ENCODE results near the gene PDYN. TPM values are rescaled to one million over a fixed set of nuclear protein-coding genes. Genes with fewer than 3 reads are reported as not detected.

Gene PDYN
- total and polyA plus RNA-seq, 10 of the 15 experiments (the other 5 are each of a cell fraction or from before 2014, with no cell fraction given): not detected

DNA sequence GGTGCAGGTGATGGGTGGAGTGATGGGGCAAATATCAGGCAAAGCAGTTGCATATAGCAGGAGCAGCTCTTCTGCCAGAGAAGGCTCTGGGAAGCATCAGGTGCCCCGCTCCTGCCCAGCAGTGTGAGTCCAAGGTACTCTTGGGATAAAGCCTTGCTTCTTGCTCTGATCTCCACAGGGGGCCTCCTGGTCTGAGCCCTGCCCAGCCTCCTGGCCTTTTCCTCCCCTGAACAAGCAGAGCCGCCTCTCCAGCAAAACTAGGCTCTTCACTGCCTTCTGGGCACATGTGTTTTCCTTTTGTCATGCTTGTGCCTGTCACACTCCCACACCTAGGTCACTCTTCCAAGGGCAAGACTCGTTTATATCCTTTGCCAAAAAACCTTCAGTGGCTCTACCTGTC, 64.4 kb downstream of the PDYN start:
- SMC1A ChIA-PET (ENCODE audit: uncharacterized antibody, unreplicated experiment): no interaction called here
- no TSS peak for BruUV-seq (replicated peaks)
- Histone ChIP-seq H3K27ac (ENCODE audit: control insufficient read depth, insufficient read depth) (no peak overlapping the region), H3K9me3 (replicated peaks; ENCODE audit: control insufficient read depth, insufficient read depth, low read length) (no peaks in the 10 kb centered on the region), H3K4me2 (ENCODE audit: control insufficient read depth, insufficient read depth) (no peak overlapping the region), H3K9ac (ENCODE audit: control insufficient read depth, insufficient read depth, low read length) (no peak overlapping the region), H3K4me1 (ENCODE audit: control insufficient read depth, insufficient read depth, low read length) (no peaks in the 10 kb centered on the region), H4K20me1 (ENCODE audit: control insufficient read depth, insufficient read depth) (no peaks in the 10 kb centered on the region), H3K79me2 (ENCODE audit: control insufficient read depth, insufficient read depth, low read length) (no peaks in the 10 kb centered on the region), H3K27me3 (replicated peaks in 1 of 2; ENCODE audit: control insufficient read depth in 2 of 2, insufficient read depth in 2 of 2, low read length in 1 of 2) (no peaks in the 10 kb centered on the region), H3K4me3 (no peak overlapping the region), H2AFZ (ENCODE audit: control insufficient read depth, low read depth, low read length) (no peak overlapping the region), H3K36me3 (ENCODE audit: control insufficient read depth in 2 of 2, insufficient read depth in 2 of 2, low read length in 1 of 2) (no peaks in the 10 kb centered on the region)
- RAD21 ChIA-PET (ENCODE audit: unreplicated experiment): no interaction called here
- in situ Hi-C loops (cut with MboI) (no loop called here), intact Hi-C loops (cut with micrococcal nuclease; ENCODE audit: unreplicated experiment) (no loop called here)
- POLR2A ChIA-PET: no interaction called here
- ATAC-seq (no peak), FAIRE-seq (no peak), DNase-seq (ENCODE audit: low read depth, low spot score) (no peak)
- 0% methylated on average over 3 of the region's 3 CpGs for WGBS (ENCODE audit: insufficient coverage, insufficient replicate concordance, low lambda C conversion rate, missing lambda C conversion rate)
- CTCF ChIA-PET: interaction anchor here (1.2 kb wide), 1 partner anchor 17 kb away, joined by 3 read pairs; no protein-coding TSS in a partner anchor
- TF ChIP-seq BCL11A (IDR thresholded peaks at IDR 0.05; ENCODE audit: low read depth, low read length) (no peak), SRF (IDR thresholded peaks at IDR 0.05; ENCODE audit: low read depth in 2 of 2, low read length in 2 of 2) (no peak), NFXL1 (IDR thresholded peaks at IDR 0.05; ENCODE audit: borderline replicate concordance) (no peak), JUND (IDR thresholded peaks at IDR 0.05; ENCODE audit: low read depth, low read length) (no peak), ESRRA (IDR thresholded peaks at IDR 0.05; ENCODE audit: low read length) (no peak), MTA3 (IDR thresholded peaks at IDR 0.05; ENCODE audit: borderline replicate concordance, low read length) (no peak), EZH2 (IDR thresholded peaks at IDR 0.05; ENCODE audit: borderline replicate concordance, control insufficient read depth, low read depth, low read length) (no peak), TBL1XR1 (IDR thresholded peaks at IDR 0.05; ENCODE audit: low read depth, low read length) (no peak), STAT1 (conservative IDR thresholded peaks at IDR 0.05) (no peak), RBBP5 (conservative IDR thresholded peaks at IDR 0.05) (no peak)
- TF ChIP-seq, protein P1, sequence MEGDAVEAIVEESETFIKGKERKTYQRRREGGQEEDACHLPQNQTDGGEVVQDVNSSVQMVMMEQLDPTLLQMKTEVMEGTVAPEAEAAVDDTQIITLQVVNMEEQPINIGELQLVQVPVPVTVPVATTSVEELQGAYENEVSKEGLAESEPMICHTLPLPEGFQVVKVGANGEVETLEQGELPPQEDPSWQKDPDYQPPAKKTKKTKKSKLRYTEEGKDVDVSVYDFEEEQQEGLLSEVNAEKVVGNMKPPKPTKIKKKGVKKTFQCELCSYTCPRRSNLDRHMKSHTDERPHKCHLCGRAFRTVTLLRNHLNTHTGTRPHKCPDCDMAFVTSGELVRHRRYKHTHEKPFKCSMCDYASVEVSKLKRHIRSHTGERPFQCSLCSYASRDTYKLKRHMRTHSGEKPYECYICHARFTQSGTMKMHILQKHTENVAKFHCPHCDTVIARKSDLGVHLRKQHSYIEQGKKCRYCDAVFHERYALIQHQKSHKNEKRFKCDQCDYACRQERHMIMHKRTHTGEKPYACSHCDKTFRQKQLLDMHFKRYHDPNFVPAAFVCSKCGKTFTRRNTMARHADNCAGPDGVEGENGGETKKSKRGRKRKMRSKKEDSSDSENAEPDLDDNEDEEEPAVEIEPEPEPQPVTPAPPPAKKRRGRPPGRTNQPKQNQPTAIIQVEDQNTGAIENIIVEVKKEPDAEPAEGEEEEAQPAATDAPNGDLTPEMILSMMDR (IDR thresholded peaks at IDR 0.05 in 2 of 3, conservative IDR thresholded peaks at IDR 0.05 in 1 of 3; ENCODE audit: control insufficient read depth in 2 of 3, extremely low read depth in 1 of 3, insufficient read depth in 1 of 3, low read depth in 3 of 3, low read length in 3 of 3): no peak
- TF ChIP-seq, protein P2, sequence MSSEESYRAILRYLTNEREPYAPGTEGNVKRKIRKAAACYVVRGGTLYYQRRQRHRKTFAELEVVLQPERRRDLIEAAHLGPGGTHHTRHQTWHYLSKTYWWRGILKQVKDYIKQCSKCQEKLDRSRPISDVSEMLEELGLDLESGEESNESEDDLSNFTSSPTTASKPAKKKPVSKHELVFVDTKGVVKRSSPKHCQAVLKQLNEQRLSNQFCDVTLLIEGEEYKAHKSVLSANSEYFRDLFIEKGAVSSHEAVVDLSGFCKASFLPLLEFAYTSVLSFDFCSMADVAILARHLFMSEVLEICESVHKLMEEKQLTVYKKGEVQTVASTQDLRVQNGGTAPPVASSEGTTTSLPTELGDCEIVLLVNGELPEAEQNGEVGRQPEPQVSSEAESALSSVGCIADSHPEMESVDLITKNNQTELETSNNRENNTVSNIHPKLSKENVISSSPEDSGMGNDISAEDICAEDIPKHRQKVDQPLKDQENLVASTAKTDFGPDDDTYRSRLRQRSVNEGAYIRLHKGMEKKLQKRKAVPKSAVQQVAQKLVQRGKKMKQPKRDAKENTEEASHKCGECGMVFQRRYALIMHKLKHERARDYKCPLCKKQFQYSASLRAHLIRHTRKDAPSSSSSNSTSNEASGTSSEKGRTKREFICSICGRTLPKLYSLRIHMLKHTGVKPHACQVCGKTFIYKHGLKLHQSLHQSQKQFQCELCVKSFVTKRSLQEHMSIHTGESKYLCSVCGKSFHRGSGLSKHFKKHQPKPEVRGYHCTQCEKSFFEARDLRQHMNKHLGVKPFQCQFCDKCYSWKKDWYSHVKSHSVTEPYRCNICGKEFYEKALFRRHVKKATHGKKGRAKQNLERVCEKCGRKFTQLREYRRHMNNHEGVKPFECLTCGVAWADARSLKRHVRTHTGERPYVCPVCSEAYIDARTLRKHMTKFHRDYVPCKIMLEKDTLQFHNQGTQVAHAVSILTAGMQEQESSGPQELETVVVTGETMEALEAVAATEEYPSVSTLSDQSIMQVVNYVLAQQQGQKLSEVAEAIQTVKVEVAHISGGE (CRISPR knock-in tag; IDR thresholded peaks at IDR 0.05): no peak
- TF ChIP-seq, protein P3, sequence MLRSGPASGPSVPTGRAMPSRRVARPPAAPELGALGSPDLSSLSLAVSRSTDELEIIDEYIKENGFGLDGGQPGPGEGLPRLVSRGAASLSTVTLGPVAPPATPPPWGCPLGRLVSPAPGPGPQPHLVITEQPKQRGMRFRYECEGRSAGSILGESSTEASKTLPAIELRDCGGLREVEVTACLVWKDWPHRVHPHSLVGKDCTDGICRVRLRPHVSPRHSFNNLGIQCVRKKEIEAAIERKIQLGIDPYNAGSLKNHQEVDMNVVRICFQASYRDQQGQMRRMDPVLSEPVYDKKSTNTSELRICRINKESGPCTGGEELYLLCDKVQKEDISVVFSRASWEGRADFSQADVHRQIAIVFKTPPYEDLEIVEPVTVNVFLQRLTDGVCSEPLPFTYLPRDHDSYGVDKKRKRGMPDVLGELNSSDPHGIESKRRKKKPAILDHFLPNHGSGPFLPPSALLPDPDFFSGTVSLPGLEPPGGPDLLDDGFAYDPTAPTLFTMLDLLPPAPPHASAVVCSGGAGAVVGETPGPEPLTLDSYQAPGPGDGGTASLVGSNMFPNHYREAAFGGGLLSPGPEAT (IDR thresholded peaks at IDR 0.05; ENCODE audit: low read depth): no peak
- TF ChIP-seq, protein P4, sequence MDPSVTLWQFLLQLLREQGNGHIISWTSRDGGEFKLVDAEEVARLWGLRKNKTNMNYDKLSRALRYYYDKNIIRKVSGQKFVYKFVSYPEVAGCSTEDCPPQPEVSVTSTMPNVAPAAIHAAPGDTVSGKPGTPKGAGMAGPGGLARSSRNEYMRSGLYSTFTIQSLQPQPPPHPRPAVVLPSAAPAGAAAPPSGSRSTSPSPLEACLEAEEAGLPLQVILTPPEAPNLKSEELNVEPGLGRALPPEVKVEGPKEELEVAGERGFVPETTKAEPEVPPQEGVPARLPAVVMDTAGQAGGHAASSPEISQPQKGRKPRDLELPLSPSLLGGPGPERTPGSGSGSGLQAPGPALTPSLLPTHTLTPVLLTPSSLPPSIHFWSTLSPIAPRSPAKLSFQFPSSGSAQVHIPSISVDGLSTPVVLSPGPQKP (IDR thresholded peaks at IDR 0.05; ENCODE audit: low read depth, low read length): no peak
- TF ChIP-seq, protein P5, sequence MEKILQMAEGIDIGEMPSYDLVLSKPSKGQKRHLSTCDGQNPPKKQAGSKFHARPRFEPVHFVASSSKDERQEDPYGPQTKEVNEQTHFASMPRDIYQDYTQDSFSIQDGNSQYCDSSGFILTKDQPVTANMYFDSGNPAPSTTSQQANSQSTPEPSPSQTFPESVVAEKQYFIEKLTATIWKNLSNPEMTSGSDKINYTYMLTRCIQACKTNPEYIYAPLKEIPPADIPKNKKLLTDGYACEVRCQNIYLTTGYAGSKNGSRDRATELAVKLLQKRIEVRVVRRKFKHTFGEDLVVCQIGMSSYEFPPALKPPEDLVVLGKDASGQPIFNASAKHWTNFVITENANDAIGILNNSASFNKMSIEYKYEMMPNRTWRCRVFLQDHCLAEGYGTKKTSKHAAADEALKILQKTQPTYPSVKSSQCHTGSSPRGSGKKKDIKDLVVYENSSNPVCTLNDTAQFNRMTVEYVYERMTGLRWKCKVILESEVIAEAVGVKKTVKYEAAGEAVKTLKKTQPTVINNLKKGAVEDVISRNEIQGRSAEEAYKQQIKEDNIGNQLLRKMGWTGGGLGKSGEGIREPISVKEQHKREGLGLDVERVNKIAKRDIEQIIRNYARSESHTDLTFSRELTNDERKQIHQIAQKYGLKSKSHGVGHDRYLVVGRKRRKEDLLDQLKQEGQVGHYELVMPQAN (conservative IDR thresholded peaks at IDR 0.05): no peak

Measured in GM12878 (cell line).